CD4-positive, alpha-beta T cell treated with Interleukin-15 for 4 hours (primary cell): Measurements from ENCODE around the gene FBN3.
A peak's percentile ranks its signal among the peaks of the same experiment; 100 is the strongest.
"Not testable (repeated sequence)": the region's sequence is repeated elsewhere in the genome, so short reads cannot be mapped to it uniquely, and the experiment has no call there.

Experiments used
- DNase-seq: peaks from one replicate; pipeline ENCODE4 v3.0.0-alpha.2; 2020; ENCODE audit warnings: low spot score

The FBN3 gene

DNA sequence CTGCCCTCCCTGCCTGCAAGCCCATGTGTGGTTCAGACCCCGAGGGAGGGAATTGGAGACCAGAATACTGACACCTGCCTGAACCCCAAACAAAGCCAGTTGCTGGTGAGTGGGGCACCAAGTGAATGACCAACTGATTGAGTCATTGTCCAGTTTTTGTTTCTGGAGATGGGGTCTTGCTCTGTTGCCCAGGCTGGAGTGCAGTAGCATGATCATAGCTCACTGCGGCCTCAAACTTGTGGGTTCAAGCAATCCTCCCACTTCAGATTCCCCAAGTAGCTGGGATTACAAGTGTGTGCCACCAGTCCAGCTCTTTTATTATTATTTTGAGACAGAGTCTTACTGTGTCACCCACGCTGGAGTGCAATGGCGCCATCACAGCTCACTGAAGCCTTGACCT lies 92.9 kb downstream of the FBN3 start:
- DNase-seq, result no peak

GRCh38 chr19:8054169-8054568 lies 95.2 kb downstream of the FBN3 start:
- DNase-seq, result no peak

DNA sequence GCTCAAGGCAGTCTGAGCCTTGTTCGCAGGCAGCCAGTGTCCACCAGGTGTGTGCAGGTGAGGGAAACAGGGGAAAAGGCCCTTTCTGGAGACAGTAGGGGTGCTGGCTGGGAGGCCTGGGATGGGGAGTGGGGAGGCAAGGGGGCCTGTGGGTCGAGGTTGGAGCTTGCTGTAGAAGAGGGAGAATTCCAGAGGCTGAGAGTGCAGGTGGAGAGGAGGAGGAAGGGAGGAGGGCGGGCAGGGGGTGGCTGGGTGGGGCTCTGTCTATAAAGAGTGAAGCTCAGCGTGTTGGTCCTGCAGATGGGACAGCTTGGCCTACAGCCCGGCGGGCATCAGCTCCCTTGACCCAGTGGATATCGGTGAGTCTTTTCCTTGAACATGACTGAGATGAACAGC lies 96.9 kb downstream of the FBN3 start, which contains the start of gene CCL25:
CCL25 (plus strand) TSS at position 297 of the 396 bp plus-strand sequence. CDS start 290 bp downstream, outside the sequence.
- DNase-seq, result no peak

- DNase-seq, result peak; percentile 83
These were observed 98.9 kb downstream of the FBN3 start for GRCh38 chr19:8050274-8051096.

GRCh38 chr19:8046569-8047165 lies 102.7 kb downstream of the FBN3 start:
- DNase-seq, result no peak

DNA sequence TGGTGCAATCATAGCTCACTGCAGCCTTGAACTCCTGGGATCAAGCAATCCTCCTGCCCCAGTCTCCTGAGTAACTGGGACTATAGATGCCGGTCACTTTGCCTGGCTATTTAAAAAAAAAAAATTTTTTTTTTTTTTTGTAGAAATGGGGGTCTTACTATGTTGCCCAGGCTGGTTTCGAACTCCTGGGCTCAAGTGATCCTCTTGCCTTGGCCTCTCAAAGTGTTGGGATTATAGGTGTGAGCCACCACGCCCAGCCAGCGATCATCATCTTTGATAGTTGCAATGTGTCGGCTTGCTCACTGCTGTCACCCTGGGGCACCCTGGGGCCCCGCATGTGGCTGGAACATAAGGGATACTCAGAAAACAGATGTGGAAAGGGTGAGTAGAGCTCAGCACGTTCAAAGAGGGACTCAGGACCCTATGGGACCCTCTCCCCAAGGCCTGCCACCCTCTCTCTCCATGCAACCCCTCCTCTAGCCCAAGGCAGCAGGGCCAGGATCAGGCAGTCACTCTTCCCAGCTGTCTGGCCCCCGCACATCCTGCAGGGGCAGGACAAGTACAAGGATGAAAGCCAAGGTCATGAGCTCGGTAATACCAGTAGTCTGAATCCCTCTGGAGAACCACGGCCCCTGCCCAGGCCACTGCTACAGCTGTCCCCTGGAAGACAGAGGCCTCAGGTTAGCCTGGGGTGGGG lies 103.4 kb downstream of the FBN3 start:
- DNase-seq, result no peak

GRCh38 chr19:8044018-8044417 lies 105.4 kb downstream of the FBN3 start:
- no peak for DNase-seq

DNA sequence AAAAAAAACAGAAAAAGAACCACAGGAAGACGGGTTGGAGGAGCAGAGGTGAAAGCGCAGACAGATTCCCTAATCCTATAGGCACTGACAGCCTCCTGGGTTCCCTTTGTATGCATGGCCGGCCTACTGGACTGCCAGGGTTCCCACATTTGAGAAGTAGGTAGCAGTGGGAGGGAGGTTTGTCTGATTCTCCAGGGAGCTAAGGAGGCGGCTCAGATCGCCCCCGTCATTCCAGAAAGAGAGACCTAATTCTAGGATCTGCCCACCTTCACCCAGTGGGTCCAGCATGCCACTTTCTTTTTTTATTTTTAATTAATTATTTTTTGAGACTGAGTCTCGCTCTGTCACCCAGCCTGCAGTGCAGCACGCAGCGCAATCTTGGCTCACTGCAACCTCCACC lies 106.5 kb downstream of the FBN3 start:
- DNase-seq, result no peak

DNA sequence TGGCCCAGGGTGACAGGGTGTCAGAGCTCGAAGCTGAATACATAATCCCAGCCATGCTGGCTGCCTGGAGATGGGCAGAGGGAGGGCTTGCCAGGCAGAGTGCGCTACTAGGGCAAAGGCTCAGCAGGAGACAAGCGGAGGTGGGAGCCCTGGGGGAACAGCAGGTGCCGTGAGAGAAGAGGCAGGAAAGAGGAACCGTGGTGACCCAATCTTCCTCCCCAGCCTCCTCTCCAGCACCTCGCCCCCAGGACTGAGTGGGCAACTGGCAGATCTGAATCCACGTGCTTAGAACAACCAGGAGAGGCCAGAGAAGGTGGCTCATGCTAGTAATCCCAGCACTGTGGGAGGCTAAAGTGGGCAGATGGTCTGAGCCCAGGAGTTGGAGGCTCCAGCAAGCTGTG lies 107.9 kb downstream of the FBN3 start:
- DNase-seq, result no peak

- DNase-seq, result no peak
These were observed 110.2 kb downstream of the FBN3 start for GRCh38 chr19:8039231-8039630.

DNA sequence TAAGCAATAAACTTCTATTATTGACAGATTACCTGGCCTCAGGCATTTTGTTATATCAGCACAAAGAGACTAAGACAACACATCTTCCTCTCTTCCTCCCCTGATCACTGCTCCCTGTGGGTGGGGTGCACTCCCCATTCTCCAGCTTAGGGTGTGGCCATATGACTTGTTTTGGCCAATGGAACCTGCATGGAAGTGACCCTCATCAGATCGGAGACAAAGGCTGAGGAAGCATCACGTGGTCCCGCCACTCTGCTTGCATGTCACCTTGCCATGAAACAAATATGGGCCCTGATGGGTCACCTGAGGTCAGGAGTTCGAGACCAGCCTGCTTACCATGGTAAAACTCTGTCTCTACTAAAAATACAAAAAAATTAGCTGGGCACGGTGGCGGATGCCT lies 110.6 kb downstream of the FBN3 start:
- DNase-seq, result no peak

DNA sequence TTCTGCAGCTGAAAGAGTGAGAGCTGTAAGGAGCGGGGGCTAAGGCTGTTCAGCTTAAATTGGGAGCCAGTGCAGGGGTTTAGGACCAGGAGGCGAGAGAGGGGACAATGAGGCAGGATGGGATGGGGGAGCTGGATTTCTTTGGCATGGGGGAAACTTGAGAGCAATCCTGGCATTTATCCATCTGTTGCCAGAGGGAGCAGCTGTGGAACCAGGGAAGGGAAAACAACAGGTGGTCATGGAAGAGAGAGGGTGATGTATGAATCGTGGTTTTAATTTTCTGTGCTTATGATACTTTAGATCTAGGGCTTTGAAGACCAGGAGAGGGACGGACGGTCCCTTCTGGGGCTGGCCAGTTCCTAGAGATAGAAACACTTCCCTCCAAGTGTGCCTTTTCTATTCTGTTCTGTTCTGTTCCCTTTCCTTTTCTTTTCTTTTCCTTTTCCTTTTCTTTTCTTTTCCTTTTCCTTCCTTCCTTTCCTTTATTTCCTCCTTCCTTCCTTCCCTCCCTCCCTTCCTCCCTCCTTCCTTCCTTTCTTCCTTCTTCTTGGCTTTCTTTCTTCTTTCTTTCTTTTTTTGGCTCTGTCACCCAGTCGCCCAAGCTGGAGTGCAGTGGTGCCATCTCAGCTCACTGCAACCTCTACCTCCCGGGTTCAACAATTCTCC lies 112.8 kb downstream of the FBN3 start:
- DNase-seq, result no peak

- no peak for DNase-seq
These were observed 115.2 kb downstream of the FBN3 start for GRCh38 chr19:8034178-8034525.

DNA sequence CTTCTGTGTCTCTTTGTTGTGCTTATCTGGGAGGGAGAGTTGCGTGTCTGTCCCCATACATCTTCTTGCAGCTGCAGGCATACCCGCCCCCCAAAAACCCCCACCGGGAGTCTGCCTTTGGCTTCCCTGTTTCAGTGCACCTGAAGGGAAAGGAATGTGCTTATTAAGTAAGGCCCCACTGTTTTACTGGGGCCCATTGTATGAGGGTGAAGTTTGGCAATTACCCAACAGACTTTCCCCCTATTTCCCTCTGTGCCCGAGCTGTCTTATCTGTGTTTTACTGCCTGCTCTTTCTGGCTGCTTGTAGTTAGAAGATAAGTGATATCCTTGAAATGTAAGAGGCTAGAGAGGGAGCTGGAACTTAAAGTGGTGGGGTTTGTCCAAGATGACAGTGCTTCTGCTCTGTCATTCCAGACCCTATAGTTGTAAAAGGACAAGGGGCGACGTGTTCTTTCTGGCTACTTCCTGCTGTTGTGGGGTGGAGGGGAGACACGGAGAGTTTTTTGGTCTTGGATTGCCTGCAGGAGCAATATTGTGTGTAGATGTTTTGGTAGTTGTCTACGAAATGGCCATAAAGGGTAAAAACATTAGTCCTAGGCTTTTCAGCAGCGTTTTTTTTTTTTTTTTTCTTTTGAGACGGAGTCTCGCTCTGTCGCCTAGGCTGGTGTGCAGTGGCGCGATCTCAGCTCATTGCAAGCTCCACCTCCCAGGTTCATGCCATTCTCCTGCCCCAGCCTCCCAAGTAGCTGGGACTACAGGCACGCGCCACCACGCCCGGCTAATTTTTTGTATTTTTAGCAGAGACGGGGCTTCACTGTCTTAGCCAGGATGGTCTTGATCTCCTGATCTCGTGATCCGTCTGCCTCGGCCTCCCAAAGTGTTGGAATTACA lies 115.9 kb downstream of the FBN3 start:
- not testable (repeated sequence) for DNase-seq

DNA sequence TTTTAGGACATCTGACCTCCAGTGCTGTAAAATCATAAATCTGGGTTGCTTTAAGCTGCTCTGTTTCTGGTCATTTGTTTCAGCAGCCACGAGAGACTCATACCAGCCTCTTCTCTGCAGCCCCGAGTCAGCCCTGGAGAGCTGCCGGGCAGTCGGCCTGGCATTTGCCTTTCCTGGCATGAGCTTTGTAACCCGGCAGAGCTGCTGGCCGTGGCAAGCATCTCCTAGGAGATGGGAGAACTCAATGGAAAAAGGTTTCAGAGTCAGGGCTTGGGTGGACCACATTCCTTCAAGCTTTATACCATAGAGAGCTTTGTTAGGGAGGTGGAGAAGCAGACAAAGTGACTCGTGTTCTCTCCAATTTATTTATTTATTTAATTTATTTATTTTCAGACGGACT lies 118.4 kb downstream of the FBN3 start:
- no peak for DNase-seq

DNA sequence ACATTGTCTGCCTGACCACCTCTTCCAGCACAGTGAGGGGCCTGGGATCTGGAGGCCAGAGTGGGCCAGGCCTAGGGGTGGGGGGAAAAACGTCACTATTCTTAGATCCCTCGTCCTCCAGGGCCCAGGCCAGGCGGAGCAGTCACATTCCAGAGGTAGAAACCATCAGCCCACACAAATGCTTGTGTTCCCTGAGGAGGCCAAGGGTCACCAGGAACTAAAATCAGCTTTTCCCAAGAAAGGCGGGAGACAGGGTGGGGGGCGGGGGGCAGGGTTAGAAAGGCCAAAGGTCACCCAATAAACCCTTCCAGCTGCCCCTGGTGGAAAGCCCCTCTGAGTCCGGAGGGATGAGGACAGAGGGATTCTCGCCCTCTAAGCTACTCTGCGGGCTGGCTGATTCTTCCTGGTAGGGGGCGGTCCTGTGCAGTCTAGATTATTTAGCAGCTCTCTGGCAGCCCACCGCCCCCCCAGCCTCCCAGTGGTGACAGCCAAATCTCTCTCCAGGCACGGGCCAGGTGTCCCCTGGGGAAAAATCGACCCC lies 120.4 kb downstream of the FBN3 start:
- no peak for DNase-seq

DNA sequence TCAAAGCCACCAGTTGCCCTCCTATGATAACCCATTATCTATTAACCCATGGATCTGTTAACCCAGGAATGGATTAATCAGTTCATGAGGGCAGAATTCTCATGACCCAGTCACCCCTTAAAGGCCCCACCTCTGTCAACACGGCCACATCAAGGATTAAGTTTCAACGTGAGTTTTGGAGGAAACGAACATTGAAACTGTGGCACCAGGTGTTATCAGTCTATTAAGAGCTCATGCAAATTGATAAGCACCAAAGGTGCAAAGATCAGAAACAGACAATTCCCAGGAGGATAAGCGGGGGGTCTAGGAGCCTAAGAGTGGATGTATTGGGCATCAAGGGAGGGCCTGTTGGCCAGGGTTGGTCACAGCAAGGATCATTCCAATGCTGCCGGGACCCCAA lies 124.1 kb downstream of the FBN3 start:
- DNase-seq, result no peak

GRCh38 chr19:8024256-8024655 lies 125.1 kb downstream of the FBN3 start:
- not testable (repeated sequence) for DNase-seq

DNA sequence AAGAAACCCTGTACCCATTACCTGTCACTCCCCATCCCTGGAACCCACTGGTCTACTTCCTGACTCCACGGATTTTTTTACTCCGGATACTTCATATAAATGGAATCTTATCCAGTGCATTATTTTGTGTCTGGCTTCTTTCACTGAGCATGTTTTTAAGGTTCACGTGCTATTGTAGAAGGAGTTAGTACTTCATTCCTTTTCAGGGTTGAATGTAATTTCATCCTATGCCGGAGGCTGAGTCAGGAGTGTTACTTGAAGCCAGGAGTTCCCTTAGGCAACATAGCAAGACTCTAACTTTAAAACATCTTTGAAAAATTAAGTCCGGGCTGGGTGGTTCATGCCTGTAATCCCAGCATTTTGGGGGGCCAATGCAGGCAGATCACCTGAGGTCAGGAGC lies 126.0 kb downstream of the FBN3 start:
- DNase-seq, result no peak

DNA sequence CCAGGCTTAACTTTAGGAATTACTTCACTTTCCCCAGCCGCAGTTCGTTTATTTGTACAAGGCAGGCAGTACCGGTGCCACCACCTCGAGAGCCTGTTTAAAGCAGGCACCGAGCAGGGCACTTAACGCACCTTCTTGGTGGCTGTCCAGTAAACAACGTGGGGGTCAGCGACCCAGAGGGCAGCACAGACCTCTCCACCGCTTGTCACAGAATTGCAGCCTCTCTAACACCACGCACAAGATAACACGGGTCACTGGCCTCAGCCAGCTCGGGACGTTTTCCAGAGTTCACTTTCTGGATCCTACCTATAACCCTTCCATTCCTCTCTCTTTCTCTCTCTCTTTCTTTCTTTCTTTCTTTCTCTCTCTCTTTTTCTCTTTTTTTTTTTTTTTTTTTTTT lies 127.1 kb downstream of the FBN3 start:
- DNase-seq, result no peak

DNA sequence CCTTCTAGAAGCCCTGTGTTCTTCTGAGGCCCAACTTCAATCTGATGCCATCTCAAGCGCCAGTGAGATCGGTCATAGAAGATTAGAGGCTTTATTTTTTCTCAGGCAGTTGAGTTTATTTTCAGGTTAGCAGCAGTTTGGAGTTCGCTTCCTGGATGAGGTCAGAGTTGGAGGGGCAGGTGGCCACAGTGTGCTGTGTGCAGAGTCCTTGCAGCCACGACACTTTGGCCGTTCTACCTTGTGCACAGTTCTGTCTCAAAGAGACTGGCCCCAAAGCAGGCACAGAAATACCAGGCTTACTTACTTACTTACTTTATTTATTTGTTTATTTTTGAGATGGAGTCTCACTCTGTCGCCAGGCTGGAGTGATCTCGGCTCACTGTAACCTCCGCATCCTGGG lies 128.0 kb downstream of the FBN3 start:
- no peak for DNase-seq
